GM18867 (cell line): ENCODE results near the gene MUC4.
"Not testable (repeated sequence)": the region's sequence is repeated elsewhere in the genome, so short reads cannot be mapped to it uniquely, and the experiment has no call there.

Source experiments
- ATAC-seq: cut with Tn5 transposase; IDR thresholded peaks from one replicate; pipeline ENCODE4 v1.9.1; 2021; ENCODE audit warnings: mild to moderate bottlenecking, moderate library complexity; ENCODE audit not compliant: unreplicated experiment

MUC4 gene

GRCh38 chr3:195836476-195837135 is 24.9 kb upstream of the MUC4 start:
- no peak for ATAC-seq

- no peak for ATAC-seq
These were observed 24.1 kb upstream of the MUC4 start for GRCh38 chr3:195835791-195836190.

DNA sequence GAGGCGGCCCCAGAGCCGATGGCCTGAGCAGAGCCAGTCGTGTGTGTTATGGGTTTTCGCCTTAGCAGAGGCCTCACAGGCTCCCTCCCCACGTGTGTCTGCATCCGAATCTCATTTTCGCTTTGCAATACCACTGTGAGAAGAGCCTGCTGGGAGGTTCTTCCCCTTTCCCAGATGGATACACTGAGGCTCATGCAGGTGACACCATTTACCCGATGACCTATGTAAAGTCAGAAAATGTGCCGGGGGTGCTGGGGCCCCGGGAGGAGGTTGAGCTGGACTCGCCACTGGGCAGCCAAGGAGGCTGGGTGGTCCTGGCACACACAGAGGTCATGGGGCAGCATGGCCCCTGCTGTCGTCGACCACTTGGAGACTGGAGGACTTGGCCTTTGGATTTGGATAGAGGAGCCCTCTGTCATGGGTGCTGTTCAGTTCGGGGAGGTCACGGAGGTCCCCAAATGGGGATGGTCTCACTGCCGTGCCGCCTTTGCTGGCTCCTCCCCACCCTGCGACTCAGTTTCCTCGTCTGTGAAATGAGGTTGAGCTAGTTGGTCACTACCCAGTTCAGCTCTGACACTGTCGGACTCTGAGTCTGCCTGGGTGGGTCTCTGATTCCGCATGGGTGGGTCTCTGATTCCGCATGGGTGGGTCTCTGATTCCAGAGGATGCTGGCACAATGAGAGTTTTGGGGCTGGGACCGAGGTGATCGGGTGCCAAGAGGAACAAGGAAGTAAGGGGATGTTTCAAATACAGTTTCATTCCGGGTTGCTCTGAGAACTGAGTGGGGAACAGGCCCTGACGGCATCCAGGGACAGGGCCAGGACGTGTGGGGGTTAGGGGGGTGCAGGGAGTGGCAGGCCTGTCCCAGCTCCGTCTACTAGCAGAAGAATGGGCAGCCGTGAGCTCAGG is 23.2 kb upstream of the MUC4 start:
- ATAC-seq, result no peak

GRCh38 chr3:195829897-195830254 is 18.1 kb upstream of the MUC4 start:
- no peak for ATAC-seq

DNA sequence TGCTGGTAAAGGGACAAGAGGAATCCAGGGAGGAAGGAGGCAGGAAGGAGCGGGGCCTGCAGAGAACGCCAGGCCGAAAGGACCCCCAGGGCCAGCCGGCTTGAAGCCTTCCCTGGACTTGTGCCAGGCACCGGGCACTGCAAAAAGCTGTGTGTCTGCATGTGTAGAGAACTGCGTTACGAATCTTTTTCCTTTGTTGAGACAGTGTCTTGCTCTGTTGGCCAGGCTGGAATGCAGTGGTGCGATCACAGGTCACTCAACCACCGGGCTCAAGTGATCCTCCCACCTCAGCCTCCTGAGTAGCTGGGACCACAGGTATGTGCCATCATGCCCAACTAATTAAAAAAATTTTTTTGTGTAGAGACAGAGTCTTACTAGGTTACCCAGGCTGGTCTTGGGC is 17.0 kb upstream of the MUC4 start:
- ATAC-seq, result no peak

- no peak for ATAC-seq
These were observed 14.4 kb upstream of the MUC4 start for GRCh38 chr3:195825857-195826804.

DNA sequence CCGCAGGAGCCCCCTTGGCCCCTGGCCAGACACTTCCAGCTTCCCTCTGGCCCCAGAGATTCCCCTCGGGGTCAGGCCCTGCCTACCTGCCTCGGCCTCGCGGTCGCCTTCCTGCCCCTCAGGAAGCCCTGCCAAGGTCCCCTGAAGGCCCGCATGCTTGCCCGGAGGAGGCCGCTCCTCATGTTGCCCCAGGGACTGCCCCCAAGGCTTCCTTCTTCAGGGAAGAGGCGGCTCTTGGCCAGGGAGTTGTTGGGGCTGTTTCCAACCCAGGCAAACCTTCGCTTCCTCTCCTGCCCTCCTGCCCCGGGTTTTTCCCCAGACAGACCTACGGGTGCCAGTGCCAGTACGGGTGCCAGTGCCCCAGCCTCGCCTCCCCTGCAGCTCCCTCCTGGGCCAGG is 13.5 kb upstream of the MUC4 start:
- ATAC-seq, result no peak

DNA sequence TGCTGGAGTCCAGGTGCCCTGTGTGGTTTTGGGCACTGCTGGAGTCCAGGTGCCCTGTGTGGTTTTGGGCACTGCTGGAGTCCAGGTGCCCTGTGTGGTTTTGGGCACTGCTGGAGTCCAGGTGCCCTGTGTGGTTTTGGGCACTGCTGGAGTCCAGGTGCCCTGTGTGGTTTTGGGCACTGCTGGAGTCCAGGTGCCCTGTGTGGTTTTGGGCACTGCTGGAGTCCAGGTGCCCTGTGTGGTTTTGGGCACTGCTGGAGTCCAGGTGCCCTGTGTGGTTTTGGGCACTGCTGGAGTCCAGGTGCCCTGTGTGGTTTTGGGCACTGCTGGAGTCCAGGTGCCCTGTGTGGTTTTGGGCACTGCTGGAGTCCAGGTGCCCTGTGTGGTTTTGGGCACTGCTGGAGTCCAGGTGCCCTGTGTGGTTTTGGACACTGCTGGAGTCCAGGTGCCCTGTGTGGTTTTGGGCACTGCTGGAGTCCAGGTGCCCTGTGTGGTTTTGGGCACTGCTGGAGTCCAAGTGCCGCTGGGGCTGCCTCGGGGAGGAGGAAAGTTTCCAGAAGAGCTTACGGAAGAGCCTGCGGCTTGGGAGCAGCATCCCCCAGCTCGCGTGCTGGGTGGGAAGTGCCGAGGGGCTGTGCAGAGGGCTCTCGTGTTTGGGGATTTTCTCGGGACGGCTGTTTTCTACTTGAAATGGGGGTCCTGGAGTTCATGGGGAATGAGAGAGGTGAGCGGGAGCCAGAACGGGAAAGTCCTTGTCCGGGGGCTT is 12.9 kb upstream of the MUC4 start:
- ATAC-seq, result not testable (repeated sequence)

DNA sequence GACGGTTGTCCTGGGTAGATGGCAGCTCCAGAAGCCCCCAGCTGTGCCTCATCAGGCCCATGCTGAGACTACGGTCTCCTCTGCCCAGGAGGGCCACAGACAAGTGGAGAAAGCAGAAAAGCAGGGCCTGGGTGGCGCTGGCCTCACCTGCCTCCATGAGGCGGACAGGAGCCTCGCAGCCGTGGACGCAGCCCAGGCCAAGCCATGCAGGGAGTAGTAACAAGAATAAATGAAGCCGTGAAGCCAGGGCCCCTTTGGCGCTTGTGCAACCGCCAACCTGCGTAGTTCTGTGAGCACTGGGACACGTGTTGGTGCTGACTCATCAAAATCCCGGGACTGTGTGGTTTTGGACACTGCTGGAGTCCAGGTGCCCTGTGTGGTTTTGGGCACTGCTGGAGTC is 12.3 kb upstream of the MUC4 start:
- ATAC-seq, result no peak

DNA sequence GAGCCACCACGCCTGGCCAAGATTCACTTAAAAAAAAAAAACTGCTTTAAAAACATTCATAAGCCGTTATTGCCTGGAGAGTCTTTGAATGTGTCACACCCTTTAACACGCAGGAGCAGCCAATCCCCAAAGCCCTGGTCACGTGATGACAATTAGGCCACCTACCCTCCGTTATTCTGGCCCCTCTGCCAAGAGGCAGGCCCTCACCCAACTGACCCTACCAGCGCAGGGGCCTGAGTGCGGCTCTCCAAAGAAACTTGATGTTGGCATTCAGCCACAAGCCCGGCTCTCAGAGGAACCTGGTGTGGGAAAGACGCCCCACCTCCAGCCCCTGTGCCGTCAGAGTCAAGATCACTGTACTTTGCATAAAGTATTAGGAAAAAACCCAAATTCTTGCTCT is 11.6 kb upstream of the MUC4 start:
- ATAC-seq, result no peak

- ATAC-seq, result no peak
These were observed 10.5 kb upstream of the MUC4 start for GRCh38 chr3:195822131-195822696.

DNA sequence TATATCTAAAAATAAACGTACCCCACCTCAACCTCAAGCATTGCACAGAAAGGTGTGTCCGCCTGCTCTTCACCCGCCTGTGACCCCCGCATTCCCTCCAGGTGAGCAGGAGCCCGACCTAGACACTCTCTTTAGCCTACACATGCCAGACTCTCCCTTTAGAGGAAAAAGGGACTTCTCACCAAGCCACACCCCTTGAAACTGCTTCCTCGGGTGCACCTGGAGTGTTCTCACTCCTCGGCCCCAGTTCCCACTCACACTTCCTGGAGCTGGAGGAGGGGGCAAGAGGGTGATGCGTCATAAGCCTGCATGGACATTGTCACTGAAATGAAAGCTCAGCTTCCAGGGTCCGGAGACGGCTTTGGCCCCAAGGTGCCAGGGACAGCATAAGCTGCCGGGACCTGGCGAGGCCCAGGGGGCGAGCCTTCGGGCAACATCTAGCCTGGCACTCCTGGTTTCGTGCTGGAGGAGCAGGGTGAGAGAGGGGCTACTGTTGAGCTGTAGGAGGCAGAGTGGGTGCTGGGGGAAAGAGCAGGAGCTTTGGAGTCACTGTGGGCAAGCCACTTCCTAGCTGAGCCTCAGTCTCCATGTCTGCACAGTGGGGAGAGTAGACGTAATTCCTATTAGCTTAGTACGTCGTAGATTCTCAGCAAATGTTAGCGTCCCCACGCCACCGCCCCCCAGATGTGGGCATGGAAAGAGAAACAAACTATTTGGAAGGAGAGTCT is 9.8 kb upstream of the MUC4 start:
- no peak for ATAC-seq

- no peak for ATAC-seq
These were observed 9.2 kb upstream of the MUC4 start for GRCh38 chr3:195820901-195821300.

DNA sequence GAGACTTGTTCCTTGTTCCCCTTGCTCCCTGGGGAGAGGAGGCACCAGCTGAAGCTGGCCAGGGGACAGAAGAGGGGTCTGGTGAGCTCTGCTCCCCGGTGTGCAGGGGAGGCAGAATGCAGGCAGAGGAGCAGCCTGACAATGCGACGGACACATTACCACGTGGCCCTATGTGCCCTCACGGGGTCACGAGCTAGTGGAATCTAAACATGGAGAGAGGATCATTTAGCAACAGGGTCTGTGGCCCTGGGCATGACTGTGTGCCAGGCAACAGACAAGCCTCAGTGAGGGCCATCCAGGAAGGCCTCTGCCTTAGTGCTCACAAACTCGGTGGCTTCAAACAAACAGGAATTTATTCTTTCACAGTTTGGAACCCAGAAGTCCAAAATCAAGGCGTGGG is 8.5 kb upstream of the MUC4 start:
- ATAC-seq, result no peak

DNA sequence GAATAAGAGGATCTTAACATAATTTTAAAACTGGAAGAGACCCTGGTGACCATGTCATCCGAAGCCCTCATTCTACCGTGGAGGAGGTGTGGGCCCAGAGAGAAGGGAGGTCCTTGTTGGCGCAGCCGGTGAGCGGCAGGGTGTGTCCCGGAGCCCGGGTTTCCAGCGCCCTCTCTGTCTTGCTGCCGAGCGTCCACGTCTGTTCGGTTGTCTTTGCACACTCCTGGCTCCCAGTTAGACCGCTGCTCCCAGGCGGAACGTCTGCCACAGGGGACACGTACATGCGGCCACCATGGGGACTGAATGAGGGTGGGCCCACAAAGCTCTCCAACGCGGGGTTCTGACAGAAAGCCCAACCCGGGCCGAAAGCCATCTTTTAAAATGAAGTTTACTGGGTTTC is 6.6 kb upstream of the MUC4 start:
- no peak for ATAC-seq

GRCh38 chr3:195817578-195818135 is 5.9 kb upstream of the MUC4 start:
- ATAC-seq, result no peak

- ATAC-seq, result not testable (repeated sequence)
These were observed 4.7 kb upstream of the MUC4 start for GRCh38 chr3:195816276-195816913.

DNA sequence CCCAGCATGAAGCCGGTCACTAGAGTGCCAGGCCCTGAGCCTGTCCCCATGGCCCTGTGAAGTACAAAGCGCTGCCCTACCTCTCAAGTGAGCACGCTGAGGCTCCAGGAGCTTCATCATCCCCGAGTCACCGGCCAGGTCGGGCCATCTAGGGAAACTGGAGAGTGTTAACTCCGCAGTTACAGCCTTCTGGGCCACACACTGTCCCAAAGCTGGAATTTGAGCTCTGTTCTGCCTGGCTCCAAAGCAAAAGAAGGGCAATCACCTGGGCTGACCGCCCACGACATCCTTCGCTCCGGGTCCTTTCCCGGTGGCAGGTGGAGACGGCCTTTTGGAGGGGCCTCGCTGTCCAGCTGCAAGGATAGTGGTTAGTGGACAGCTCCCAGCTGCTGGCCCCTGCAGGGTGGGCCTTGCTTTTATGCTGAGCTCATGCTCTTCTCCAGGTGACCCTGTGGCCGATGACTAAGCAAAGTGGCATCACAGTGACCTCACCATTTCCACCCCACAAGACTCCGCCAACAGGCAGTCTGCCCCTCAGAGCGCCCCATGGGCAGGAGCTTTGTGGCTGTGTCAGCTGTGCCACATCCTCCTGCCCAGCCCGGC is 3.5 kb upstream of the MUC4 start:
- ATAC-seq, result no peak
